Naive B cell (primary cell): ENCODE results near the gene SPI1. TPM values are rescaled to one million over a fixed set of nuclear protein-coding genes. Genes with fewer than 3 reads are reported as not detected.

Experiments
- ATAC-seq, 2 donors: fragments of 150-1000 bp; cut with Tn5 transposase; 2 replicates each; pipeline ENCODE4 v1.10.0; 2021; ENCODE audit warnings: low read depth in 2 of 2, mild to moderate bottlenecking in 2 of 2, moderate library complexity in 2 of 2
- DNase-seq: peaks from one replicate; pipeline ENCODE4 v3.0.0; 2022
- H3K27ac Mint-ChIP-seq, 6 donors: one replicate each; pipeline ENCODE4 v1.8.0; 2020 to 2022; ENCODE audit warnings: mild to moderate bottlenecking in 6 of 6, mixed read lengths in 6 of 6, moderate library complexity in 5 of 6, inconsistent platforms in 2 of 6
- H3K27me3 Mint-ChIP-seq, 3 donors: one replicate each; pipeline ENCODE4 v1.8.0; 2021 to 2022; ENCODE audit warnings: mixed read lengths in 3 of 3, mild to moderate bottlenecking in 1 of 3
- H3K36me3 Mint-ChIP-seq, 2 donors: one replicate each; pipeline ENCODE4 v1.8.0; 2020 to 2022; ENCODE audit warnings: mixed read lengths in 2 of 2, inconsistent platforms in 1 of 2, mild to moderate bottlenecking in 1 of 2
- H3K4me1 Mint-ChIP-seq, 3 donors: one replicate each; pipeline ENCODE4 v1.8.0; 2020 to 2022; ENCODE audit warnings: mixed read lengths in 3 of 3, inconsistent platforms in 1 of 3, mild to moderate bottlenecking in 1 of 3, moderate library complexity in 1 of 3
- H3K4me3 Mint-ChIP-seq, 8 donors: one replicate each; pipeline ENCODE4 v1.8.0; 2020 to 2022; ENCODE audit warnings: mild to moderate bottlenecking in 8 of 8, mixed read lengths in 8 of 8, moderate library complexity in 8 of 8, inconsistent platforms in 2 of 8
- H3K9me3 Mint-ChIP-seq, 7 donors: one replicate each; pipeline ENCODE4 v1.8.0; 2020 to 2022; ENCODE audit warnings: mixed read lengths in 7 of 7, mild to moderate bottlenecking in 5 of 7, inconsistent platforms in 2 of 7, moderate library complexity in 1 of 7
- polyA plus RNA-seq, 6 donors: library from polyadenylated mRNA; unstranded; fragments of 300-500 nt; fragmentation: Illumina TruSeq; gene quantifications; one replicate each; pipeline ENCODE4 v1.2.3, GENCODE V29; 2021; ENCODE audit warnings: low read depth in 6 of 6

SPI1 gene
- polyA plus RNA-seq, 6 donors from 2014 or later, result 42.8 to 74.6 (median 51.7) TPM

GRCh38 chr11:47375546-47376085, 2.7 kb downstream of the SPI1 start:
- peaks cover 0 to 11% of the 10 kb centered on the region in 2 donors for H3K36me3 Mint-ChIP-seq
- no peak for DNase-seq
- H3K27ac Mint-ChIP-seq, result peak overlapping the region in 3 of 6 donors; percentile 58 to 91 (median 69)
- H3K4me3 Mint-ChIP-seq, result peak overlapping the region in 6 of 8 donors; percentile 42 to 96 (median 68)
- no peaks in the 10 kb centered on the region for H3K9me3 Mint-ChIP-seq
- ATAC-seq, result no peak
- peaks cover 46 to 55% (median 50%) of the 10 kb centered on the region in 3 donors for H3K4me1 Mint-ChIP-seq
- no peaks in the 10 kb centered on the region for H3K27me3 Mint-ChIP-seq

GRCh38 chr11:47375020-47375419, 3.3 kb downstream of the SPI1 start:
- no peak for ATAC-seq
- Mint-ChIP-seq H3K4me3 (peak overlapping the region in 6 of 8 donors; percentile 42 to 96 (median 68)), H3K36me3 (peaks cover 0 to 11% of the 10 kb centered on the region in 2 donors), H3K4me1 (peaks cover 48 to 55% (median 49%) of the 10 kb centered on the region in 3 donors), H3K9me3 (no peaks in the 10 kb centered on the region), H3K27ac (peak overlapping the region in 4 of 6 donors; percentile 69 to 88 (median 80)), H3K27me3 (no peaks in the 10 kb centered on the region)
- DNase-seq, result no peak

- Mint-ChIP-seq H3K4me1 (peaks cover 51 to 59% (median 52%) of the 10 kb centered on the region in 3 donors), H3K4me3 (peak overlapping the region in 6 of 8 donors; percentile 16 to 96 (median 66)), H3K27me3 (no peaks in the 10 kb centered on the region), H3K36me3 (peaks cover 0 to 12% of the 10 kb centered on the region in 2 donors), H3K27ac (peak overlapping the region in 3 of 6 donors; percentile 59 to 82 (median 69)), H3K9me3 (no peaks in the 10 kb centered on the region)
- ATAC-seq, result no peak
- no peak for DNase-seq
These were observed 3.7 kb downstream of the SPI1 start for GRCh38 chr11:47374720-47375019.

GRCh38 chr11:47373876-47374719, 4.2 kb downstream of the SPI1 start:
- H3K36me3 Mint-ChIP-seq, result peaks cover 0 to 17% of the 10 kb centered on the region in 2 donors
- ATAC-seq, result peak; percentile 14 to 30
- peak; percentile 75 for DNase-seq
- peaks cover 56 to 65% (median 57%) of the 10 kb centered on the region in 3 donors for H3K4me1 Mint-ChIP-seq
- H3K27me3 Mint-ChIP-seq, result no peaks in the 10 kb centered on the region
- peak overlapping the region; percentile 59 to 82 (median 66) for H3K27ac Mint-ChIP-seq
- H3K9me3 Mint-ChIP-seq, result no peaks in the 10 kb centered on the region
- H3K4me3 Mint-ChIP-seq, result peak overlapping the region in 6 of 8 donors; percentile 15 to 73 (median 34)

- Mint-ChIP-seq H3K27ac (peak overlapping the region in 4 of 6 donors; percentile 49 to 89 (median 78)), H3K27me3 (no peaks in the 10 kb centered on the region), H3K4me1 (peaks cover 50 to 70% (median 65%) of the 10 kb centered on the region in 3 donors), H3K36me3 (peaks cover 0 to 26% of the 10 kb centered on the region in 2 donors), H3K4me3 (peak overlapping the region in 1 of 8 donors; percentile 42), H3K9me3 (no peaks in the 10 kb centered on the region)
- no peak for DNase-seq
- no peak for ATAC-seq
These were observed 5.9 kb downstream of the SPI1 start for GRCh38 chr11:47372422-47372821.

GRCh38 chr11:47369676-47370075, 8.7 kb downstream of the SPI1 start:
- ATAC-seq (no peak), DNase-seq (no peak)
- Mint-ChIP-seq H3K36me3 (peaks cover 5 to 34% of the 10 kb centered on the region in 2 donors), H3K27me3 (no peaks in the 10 kb centered on the region), H3K4me1 (peaks cover 48 to 64% (median 60%) of the 10 kb centered on the region in 3 donors), H3K4me3 (no peak overlapping the region), H3K27ac (peak overlapping the region in 3 of 6 donors; percentile 40 to 46 (median 40)), H3K9me3 (no peaks in the 10 kb centered on the region)

- peak overlapping the region in 1 of 8 donors; percentile 0 for H3K4me3 Mint-ChIP-seq
- ATAC-seq (no peak), DNase-seq (no peak)
- no peaks in the 10 kb centered on the region for H3K27me3 Mint-ChIP-seq
- H3K27ac Mint-ChIP-seq, result peak overlapping the region in 5 of 6 donors; percentile 3 to 70 (median 54)
- peaks cover 45 to 58% (median 50%) of the 10 kb centered on the region in 3 donors for H3K4me1 Mint-ChIP-seq
- H3K36me3 Mint-ChIP-seq, result peaks cover 5 to 23% of the 10 kb centered on the region in 2 donors
- H3K9me3 Mint-ChIP-seq, result no peaks in the 10 kb centered on the region
These were observed 12.3 kb downstream of the SPI1 start for GRCh38 chr11:47366020-47366490.

GRCh38 chr11:47361419-47361818, 16.9 kb downstream of the SPI1 start:
- Mint-ChIP-seq H3K9me3 (no peaks in the 10 kb centered on the region), H3K36me3 (no peaks in the 10 kb centered on the region), H3K4me3 (peak overlapping the region in 2 of 8 donors; percentile 30 to 54), H3K27ac (peak overlapping the region; percentile 54 to 92 (median 76)), H3K27me3 (no peaks in the 10 kb centered on the region), H3K4me1 (peaks cover 35 to 49% (median 36%) of the 10 kb centered on the region in 3 donors)
- ATAC-seq (no peak), DNase-seq (no peak)

GRCh38 chr11:47360341-47360740, 18.0 kb downstream of the SPI1 start:
- H3K9me3 Mint-ChIP-seq, result no peaks in the 10 kb centered on the region
- no peaks in the 10 kb centered on the region for H3K27me3 Mint-ChIP-seq
- peaks cover 27 to 42% (median 27%) of the 10 kb centered on the region in 3 donors for H3K4me1 Mint-ChIP-seq
- H3K36me3 Mint-ChIP-seq, result no peaks in the 10 kb centered on the region
- peak overlapping the region in 2 of 6 donors; percentile 56 to 92 for H3K27ac Mint-ChIP-seq
- DNase-seq (no peak), ATAC-seq (no peak)
- peak overlapping the region in 1 of 8 donors; percentile 51 for H3K4me3 Mint-ChIP-seq

- no peak for ATAC-seq
- Mint-ChIP-seq H3K4me1 (peaks cover 23 to 35% (median 26%) of the 10 kb centered on the region in 3 donors), H3K27me3 (no peaks in the 10 kb centered on the region), H3K36me3 (peaks cover 0 to 1% of the 10 kb centered on the region in 2 donors), H3K9me3 (no peaks in the 10 kb centered on the region), H3K4me3 (peak overlapping the region in 3 of 8 donors; percentile 10 to 49 (median 33)), H3K27ac (peak overlapping the region in 5 of 6 donors; percentile 6 to 92 (median 70))
- DNase-seq, result no peak
These were observed 18.8 kb downstream of the SPI1 start for GRCh38 chr11:47359586-47359985.

GRCh38 chr11:47359162-47359561, 19.2 kb downstream of the SPI1 start:
- peaks cover 0 to 5% of the 10 kb centered on the region in 2 donors for H3K36me3 Mint-ChIP-seq
- no peaks in the 10 kb centered on the region for H3K9me3 Mint-ChIP-seq
- H3K4me1 Mint-ChIP-seq, result peaks cover 19 to 31% (median 22%) of the 10 kb centered on the region in 3 donors
- no peak for DNase-seq
- no peak for ATAC-seq
- H3K4me3 Mint-ChIP-seq, result peak overlapping the region in 3 of 8 donors; percentile 10 to 49 (median 33)
- peak overlapping the region in 3 of 6 donors; percentile 14 to 92 (median 81) for H3K27ac Mint-ChIP-seq
- no peaks in the 10 kb centered on the region for H3K27me3 Mint-ChIP-seq

- H3K27me3 Mint-ChIP-seq, result no peaks in the 10 kb centered on the region
- no peak for DNase-seq
- H3K4me1 Mint-ChIP-seq, result peaks cover 19 to 30% (median 21%) of the 10 kb centered on the region in 3 donors
- H3K4me3 Mint-ChIP-seq, result no peak overlapping the region
- H3K36me3 Mint-ChIP-seq, result peaks cover 0 to 6% of the 10 kb centered on the region in 2 donors
- H3K9me3 Mint-ChIP-seq, result no peaks in the 10 kb centered on the region
- no peak overlapping the region for H3K27ac Mint-ChIP-seq
- ATAC-seq, result no peak
These were observed 19.7 kb downstream of the SPI1 start for GRCh38 chr11:47358731-47359051.

- Mint-ChIP-seq H3K27ac (no peak overlapping the region), H3K36me3 (peaks cover 0 to 6% of the 10 kb centered on the region in 2 donors)
- ATAC-seq, result no peak
These were observed 20.2 kb downstream of the SPI1 start for GRCh38 chr11:47357985-47358730.

More at GRCh38 chr11:47357985-47358730, 20.2 kb downstream of the SPI1 start:
- H3K4me1 Mint-ChIP-seq, result peaks cover 19 to 30% (median 21%) of the 10 kb centered on the region in 3 donors
- no peaks in the 10 kb centered on the region for H3K9me3 Mint-ChIP-seq
- H3K27me3 Mint-ChIP-seq, result no peaks in the 10 kb centered on the region
- no peak for DNase-seq
- H3K4me3 Mint-ChIP-seq, result no peak overlapping the region
